H9 (cell line): ENCODE results near the gene F13B. TPM values are rescaled to one million over a fixed set of nuclear protein-coding genes. Genes with fewer than 3 reads are reported as not detected.

Experiments
- DNase-seq: peaks from one replicate; pipeline ENCODE4 v3.0.0-alpha.2; 2017
- H2AFZ ChIP-seq: one replicate; pipeline ENCODE4 v1.6.1; 2013; ENCODE audit warnings: mild to moderate bottlenecking, low read length, control low read depth, moderate library complexity
- H2AK5ac ChIP-seq: 2 replicates; pipeline ENCODE4 v1.6.1; 2013; ENCODE audit warnings: low read length, control low read depth, mixed read lengths; ENCODE audit not compliant: insufficient read length
- H2BK120ac ChIP-seq: one replicate; pipeline ENCODE4 v1.6.1; 2013; ENCODE audit warnings: low read depth, mild to moderate bottlenecking, low read length, control low read depth, inconsistent platforms; ENCODE audit not compliant: poor library complexity, severe bottlenecking
- H2BK12ac ChIP-seq: 2 replicates; pipeline ENCODE4 v1.6.1; 2013; ENCODE audit warnings: low read length, control low read depth, mixed read lengths, low read depth; ENCODE audit not compliant: insufficient read length
- H2BK15ac ChIP-seq: 2 replicates; pipeline ENCODE4 v1.6.1; 2013; ENCODE audit warnings: low read depth, low read length, control low read depth
- H2BK20ac ChIP-seq: one replicate; pipeline ENCODE4 v1.6.1; 2013; ENCODE audit warnings: low read depth, mild to moderate bottlenecking, low read length, control low read depth, inconsistent platforms; ENCODE audit not compliant: poor library complexity, severe bottlenecking
- H2BK5ac ChIP-seq: 2 replicates; pipeline ENCODE4 v1.6.1; 2013; ENCODE audit warnings: low read length, control low read depth, mixed read lengths; ENCODE audit not compliant: insufficient read length
- H3K14ac ChIP-seq: 2 replicates; pipeline ENCODE4 v1.6.1; 2013; ENCODE audit warnings: low read length, control low read depth; ENCODE audit not compliant: insufficient read depth
- H3K18ac ChIP-seq: 2 replicates; pipeline ENCODE4 v1.6.1; 2013; ENCODE audit warnings: low read depth, mild to moderate bottlenecking, mixed read lengths, low read length, control low read depth; ENCODE audit not compliant: insufficient read length
- H3K23ac ChIP-seq: 2 replicates; pipeline ENCODE4 v1.6.1; 2013; ENCODE audit warnings: low read length, control low read depth, mixed read lengths, low read depth; ENCODE audit not compliant: insufficient read length
- H3K23me2 ChIP-seq: 2 replicates; pipeline ENCODE4 v1.6.1; 2013; ENCODE audit warnings: low read depth, mild to moderate bottlenecking, mixed read lengths, low read length, control low read depth; ENCODE audit not compliant: insufficient read length, poor library complexity, severe bottlenecking
- H3K27ac ChIP-seq: 2 replicates; pipeline ENCODE4 v1.5.1; 2013; ENCODE audit warnings: low read length, control low read depth, mixed read lengths, low read depth; ENCODE audit not compliant: insufficient read length
- H3K27me3 ChIP-seq: 2 replicates; pipeline ENCODE4 v1.6.1; 2013; ENCODE audit warnings: low read length, control low read depth, inconsistent platforms; ENCODE audit not compliant: insufficient read depth
- H3K4ac ChIP-seq: 2 replicates; pipeline ENCODE4 v1.6.1; 2013; ENCODE audit warnings: low read depth, mild to moderate bottlenecking, control low read depth, inconsistent platforms, low read length, moderate library complexity
- H3K4me1 ChIP-seq: 2 replicates; pipeline ENCODE4 v1.6.1; 2013; ENCODE audit warnings: low read length, control low read depth, inconsistent platforms; ENCODE audit not compliant: insufficient read depth
- H3K4me2 ChIP-seq: 2 replicates; pipeline ENCODE4 v1.6.1; 2013; ENCODE audit warnings: low read length, control low read depth, mixed read lengths; ENCODE audit not compliant: insufficient read length, insufficient read depth
- H3K56ac ChIP-seq: 2 replicates; pipeline ENCODE4 v1.6.1; 2013; ENCODE audit warnings: low read depth, mild to moderate bottlenecking, mixed read lengths, low read length, control low read depth; ENCODE audit not compliant: insufficient read length
- H3K79me1 ChIP-seq: 2 replicates; pipeline ENCODE4 v1.6.1; 2013; ENCODE audit warnings: low read depth, mild to moderate bottlenecking, moderate library complexity, low read length, control low read depth, inconsistent platforms; ENCODE audit not compliant: insufficient read depth, poor library complexity, severe bottlenecking
- H3K79me2 ChIP-seq: 2 replicates; pipeline ENCODE4 v1.6.1; 2013; ENCODE audit warnings: low read length, control low read depth, inconsistent platforms; ENCODE audit not compliant: insufficient read depth
- H3K9ac ChIP-seq: 2 replicates; pipeline ENCODE4 v1.6.1; 2013; ENCODE audit warnings: low read length, control low read depth, mixed read lengths; ENCODE audit not compliant: insufficient read length; ENCODE audit errors: extremely low read depth
- H3K9me3 ChIP-seq: one replicate; pipeline ENCODE4 v1.6.1; 2013; ENCODE audit warnings: low read depth, low read length, inconsistent platforms; ENCODE audit not compliant: control insufficient read depth
- H3T11ph ChIP-seq: one replicate; pipeline ENCODE4 v1.6.1; 2013; ENCODE audit warnings: mild to moderate bottlenecking, low read length, control low read depth, inconsistent platforms
- H4K20me1 ChIP-seq: one replicate; pipeline ENCODE4 v1.6.1; 2013; ENCODE audit not compliant: control insufficient read depth, insufficient read length, insufficient read depth
- H4K5ac ChIP-seq: 2 replicates; pipeline ENCODE4 v1.6.1; 2013; ENCODE audit warnings: low read depth, mild to moderate bottlenecking, mixed read lengths, low read length, control low read depth; ENCODE audit not compliant: insufficient read length
- H4K8ac ChIP-seq: replicated peaks from 2 replicates; pipeline ENCODE4 v1.6.1; 2013; ENCODE audit warnings: low read length, control low read depth, mixed read lengths, low read depth; ENCODE audit not compliant: insufficient read length
- H4K91ac ChIP-seq: 2 replicates; pipeline ENCODE4 v1.6.1; 2013; ENCODE audit warnings: low read depth, mild to moderate bottlenecking, moderate library complexity, mixed read lengths, low read length, control low read depth; ENCODE audit not compliant: insufficient read length
- H3K27ac Mint-ChIP-seq, 3 experiments: 2 replicates in 2 of 3; 3 replicates in 1 of 3; pipeline ENCODE4 v1.8.0; 2020 to 2021; ENCODE audit warnings: mixed read lengths in 3 of 3, mild to moderate bottlenecking in 1 of 3, moderate library complexity in 1 of 3
- H3K27me3 Mint-ChIP-seq: 2 replicates; pipeline ENCODE4 v1.8.0; 2021; ENCODE audit warnings: low read depth, mild to moderate bottlenecking, moderate library complexity, mixed read lengths
- H3K36me3 Mint-ChIP-seq, 3 experiments: 2 replicates in 2 of 3; 3 replicates in 1 of 3; pipeline ENCODE4 v1.8.0; 2020 to 2021; ENCODE audit warnings: low read depth in 3 of 3, mixed read lengths in 3 of 3; ENCODE audit not compliant: insufficient read depth in 1 of 3
- H3K4me1 Mint-ChIP-seq, 2 experiments: 2 replicates each; pipeline ENCODE4 v1.8.0; 2020; ENCODE audit warnings: mixed read lengths in 2 of 2
- H3K4me3 Mint-ChIP-seq, 2 experiments: 2 replicates in 1 of 2; 3 replicates in 1 of 2; pipeline ENCODE4 v1.8.0; 2020 to 2021; ENCODE audit warnings: mild to moderate bottlenecking in 2 of 2, mixed read lengths in 2 of 2, moderate library complexity in 1 of 2
- H3K9me3 Mint-ChIP-seq, 2 experiments: 2 replicates in 1 of 2; 3 replicates in 1 of 2; pipeline ENCODE4 v1.8.0; 2020; ENCODE audit warnings: mild to moderate bottlenecking in 2 of 2, mixed read lengths in 2 of 2, moderate library complexity in 1 of 2
- WGBS: extraction: QIAGEN DNeasy Blood & Tissue Kit; methylation state at CpG from one replicate; pipeline ENCODE4 v1.1.7; 2013; ENCODE audit warnings: missing lambda C conversion rate, low lambda C conversion rate, mixed read lengths; ENCODE audit not compliant: insufficient read length; ENCODE audit errors: extremely low coverage; 5-methylcytosine and 5-hydroxymethylcytosine counted together
- total RNA-seq: library from RNA; stranded (reverse); gene quantifications from 2 replicates; pipeline ENCODE4 v1.2.1, GENCODE V29; 2021
- TF ChIP-seq, protein P1 (sequence below): fragments of 200-600 bp; sonication (generic); conservative IDR thresholded peaks from 3 replicates; pipeline ENCODE4 v1.8.0; 2021; ENCODE audit warnings: antibody characterized with exemption, mild to moderate bottlenecking

F13B gene
- total RNA-seq, 1 experiment from 2014 or later, result not detected

DNA sequence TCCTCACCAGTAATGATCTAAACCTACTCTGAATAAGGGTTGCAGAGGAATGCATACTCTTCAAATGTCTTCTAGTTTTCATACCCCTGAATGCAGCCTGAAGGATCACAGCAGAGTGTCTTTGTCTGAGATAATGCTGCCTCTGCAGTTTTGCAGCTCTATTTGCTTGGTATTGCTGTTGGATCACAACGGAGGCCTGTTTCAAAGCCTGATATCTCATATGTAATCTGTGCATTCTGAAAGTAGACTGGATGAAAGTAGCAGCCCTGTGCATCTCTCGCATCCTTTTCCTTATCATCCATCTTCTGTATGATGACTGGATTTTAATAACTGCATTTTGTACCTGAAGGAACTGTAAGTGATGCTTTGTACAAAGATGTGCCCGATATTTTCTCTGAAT lies 34.9 kb upstream of the F13B start:
- H3K27me3 Mint-ChIP-seq, result no peaks in the 10 kb centered on the region
- DNase-seq, result no peak
- Histone ChIP-seq H3K23me2 (no peaks in the 10 kb centered on the region), H3T11ph (no peak overlapping the region), H2BK15ac (no peak overlapping the region), H3K4me2 (no peak overlapping the region), H4K20me1 (no peaks in the 10 kb centered on the region), H2BK12ac (no peak overlapping the region), H2AFZ (no peak overlapping the region), H4K5ac (no peak overlapping the region), H3K9me3 (peaks cover 22% of the 10 kb centered on the region), H4K8ac (no peak overlapping the region), H3K79me2 (no peaks in the 10 kb centered on the region), H3K9ac (no peak overlapping the region), H3K27me3 (no peaks in the 10 kb centered on the region), H3K27ac (no peak overlapping the region), H3K56ac (no peak overlapping the region), H2BK5ac (no peak overlapping the region), H2AK5ac (no peak overlapping the region), H3K4me1 (no peaks in the 10 kb centered on the region), H3K79me1 (no peaks in the 10 kb centered on the region), H4K91ac (no peak overlapping the region), H3K14ac (no peak overlapping the region), H3K18ac (no peak overlapping the region), H3K23ac (no peak overlapping the region), H2BK20ac (no peak overlapping the region), H3K4ac (no peak overlapping the region), H2BK120ac (no peak overlapping the region)
- H3K27ac Mint-ChIP-seq, result no peak overlapping the region
- TF ChIP-seq, protein P1, sequence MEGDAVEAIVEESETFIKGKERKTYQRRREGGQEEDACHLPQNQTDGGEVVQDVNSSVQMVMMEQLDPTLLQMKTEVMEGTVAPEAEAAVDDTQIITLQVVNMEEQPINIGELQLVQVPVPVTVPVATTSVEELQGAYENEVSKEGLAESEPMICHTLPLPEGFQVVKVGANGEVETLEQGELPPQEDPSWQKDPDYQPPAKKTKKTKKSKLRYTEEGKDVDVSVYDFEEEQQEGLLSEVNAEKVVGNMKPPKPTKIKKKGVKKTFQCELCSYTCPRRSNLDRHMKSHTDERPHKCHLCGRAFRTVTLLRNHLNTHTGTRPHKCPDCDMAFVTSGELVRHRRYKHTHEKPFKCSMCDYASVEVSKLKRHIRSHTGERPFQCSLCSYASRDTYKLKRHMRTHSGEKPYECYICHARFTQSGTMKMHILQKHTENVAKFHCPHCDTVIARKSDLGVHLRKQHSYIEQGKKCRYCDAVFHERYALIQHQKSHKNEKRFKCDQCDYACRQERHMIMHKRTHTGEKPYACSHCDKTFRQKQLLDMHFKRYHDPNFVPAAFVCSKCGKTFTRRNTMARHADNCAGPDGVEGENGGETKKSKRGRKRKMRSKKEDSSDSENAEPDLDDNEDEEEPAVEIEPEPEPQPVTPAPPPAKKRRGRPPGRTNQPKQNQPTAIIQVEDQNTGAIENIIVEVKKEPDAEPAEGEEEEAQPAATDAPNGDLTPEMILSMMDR, result no peak
- peaks cover 3 to 15% of the 10 kb centered on the region in 2 experiments; a peak in 2 of 4 replicates for H3K4me1 Mint-ChIP-seq
- peaks cover 38 to 41% of the 10 kb centered on the region in 2 experiments for H3K9me3 Mint-ChIP-seq
- no peak overlapping the region for H3K4me3 Mint-ChIP-seq
- WGBS, result no CpG with 5 or more reads among the region's 3 CpGs
- peaks cover 49 to 72% (median 66%) of the 10 kb centered on the region in 3 experiments for H3K36me3 Mint-ChIP-seq
